ENCODE data around the gene PLB1.

- no peak for TF ChIP-seq CTCF (IDR thresholded peaks at IDR 0.05; ENCODE audit: low read depth, low read length)
- no peak for TF ChIP-seq POLR2A (IDR thresholded peaks at IDR 0.05; ENCODE audit: extremely low read depth, insufficient read length)
Observed at GRCh38 chr2:28636491-28636890, 140.6 kb downstream of the PLB1 start.
